ENCODE measurements around the gene SMAD6. TPM values are rescaled to one million over a fixed set of nuclear protein-coding genes. Genes with fewer than 3 reads are reported as not detected.

The SMAD6 gene
- total and polyA plus RNA-seq, 2 experiments from 2014 or later, result 1.6 to 15.7 TPM

GRCh38 chr15:66738116-66738515 is 36.1 kb downstream of the SMAD6 start:
- H3K27me3 ChIP-seq (ENCODE audit: insufficient read depth), result no peaks in the 10 kb centered on the region
- H3K79me2 ChIP-seq (replicated peaks; ENCODE audit: insufficient read depth), result no peaks in the 10 kb centered on the region
- H3K27ac ChIP-seq (ENCODE audit: low read depth), result no peak overlapping the region
- Mint-ChIP-seq H3K36me3 (ENCODE audit: low read depth) (no peaks in the 10 kb centered on the region), H3K27ac (no peak overlapping the region), H3K27me3 (ENCODE audit: insufficient read depth, low read depth, poor library complexity) (peaks cover 5% of the 10 kb centered on the region), H3K4me3 (no peak overlapping the region), H3K9me3 (no peaks in the 10 kb centered on the region), H3K4me1 (peaks cover 13% of the 10 kb centered on the region)
- H3K4me2 ChIP-seq, result no peak overlapping the region
- TF ChIP-seq NANOG (IDR thresholded peaks at IDR 0.05; ENCODE audit: borderline replicate concordance) (no peak), EZH2 (IDR thresholded peaks at IDR 0.05; ENCODE audit: low read depth, unreplicated experiment) (no peak), EZH2phosphoT487 (IDR thresholded peaks at IDR 0.05; ENCODE audit: unreplicated experiment) (no peak), POLR2AphosphoS5 (IDR thresholded peaks at IDR 0.05; ENCODE audit: low read depth) (no peak), ZNF331 (CRISPR knock-in tag; IDR thresholded peaks at IDR 0.05; ENCODE audit: low read depth) (no peak), ZNF114 (CRISPR knock-in tag; IDR thresholded peaks at IDR 0.05) (no peak), STAT1 (IDR thresholded peaks at IDR 0.05; ENCODE audit: unreplicated experiment) (no peak), ETS1 (IDR thresholded peaks at IDR 0.05) (no peak), JUNB (IDR thresholded peaks at IDR 0.05; ENCODE audit: unreplicated experiment) (no peak), CREB1 (CRISPR knock-in tag; IDR thresholded peaks at IDR 0.05; ENCODE audit: low read depth) (no peak), CTCF (conservative IDR thresholded peaks at IDR 0.05; ENCODE audit: low read depth in 2 of 2) (no peak), ZNF462 (CRISPR knock-in tag; IDR thresholded peaks at IDR 0.05) (no peak)
- TF ChIP-seq, protein P1, sequence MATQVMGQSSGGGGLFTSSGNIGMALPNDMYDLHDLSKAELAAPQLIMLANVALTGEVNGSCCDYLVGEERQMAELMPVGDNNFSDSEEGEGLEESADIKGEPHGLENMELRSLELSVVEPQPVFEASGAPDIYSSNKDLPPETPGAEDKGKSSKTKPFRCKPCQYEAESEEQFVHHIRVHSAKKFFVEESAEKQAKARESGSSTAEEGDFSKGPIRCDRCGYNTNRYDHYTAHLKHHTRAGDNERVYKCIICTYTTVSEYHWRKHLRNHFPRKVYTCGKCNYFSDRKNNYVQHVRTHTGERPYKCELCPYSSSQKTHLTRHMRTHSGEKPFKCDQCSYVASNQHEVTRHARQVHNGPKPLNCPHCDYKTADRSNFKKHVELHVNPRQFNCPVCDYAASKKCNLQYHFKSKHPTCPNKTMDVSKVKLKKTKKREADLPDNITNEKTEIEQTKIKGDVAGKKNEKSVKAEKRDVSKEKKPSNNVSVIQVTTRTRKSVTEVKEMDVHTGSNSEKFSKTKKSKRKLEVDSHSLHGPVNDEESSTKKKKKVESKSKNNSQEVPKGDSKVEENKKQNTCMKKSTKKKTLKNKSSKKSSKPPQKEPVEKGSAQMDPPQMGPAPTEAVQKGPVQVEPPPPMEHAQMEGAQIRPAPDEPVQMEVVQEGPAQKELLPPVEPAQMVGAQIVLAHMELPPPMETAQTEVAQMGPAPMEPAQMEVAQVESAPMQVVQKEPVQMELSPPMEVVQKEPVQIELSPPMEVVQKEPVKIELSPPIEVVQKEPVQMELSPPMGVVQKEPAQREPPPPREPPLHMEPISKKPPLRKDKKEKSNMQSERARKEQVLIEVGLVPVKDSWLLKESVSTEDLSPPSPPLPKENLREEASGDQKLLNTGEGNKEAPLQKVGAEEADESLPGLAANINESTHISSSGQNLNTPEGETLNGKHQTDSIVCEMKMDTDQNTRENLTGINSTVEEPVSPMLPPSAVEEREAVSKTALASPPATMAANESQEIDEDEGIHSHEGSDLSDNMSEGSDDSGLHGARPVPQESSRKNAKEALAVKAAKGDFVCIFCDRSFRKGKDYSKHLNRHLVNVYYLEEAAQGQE (IDR thresholded peaks at IDR 0.05; ENCODE audit: unreplicated experiment), result no peak
- peaks cover 4% of the 10 kb centered on the region; the same call in 1 of the 2 replicates for H4K20me1 ChIP-seq (replicated peaks; ENCODE audit: insufficient read depth)
- H3K4me3 ChIP-seq, result no peak overlapping the region
- H3F3A ChIP-seq (replicated peaks; ENCODE audit: low read depth), result no peaks in the 10 kb centered on the region
- no peak overlapping the region for H2AFZ ChIP-seq
- H3K36me3 ChIP-seq (ENCODE audit: insufficient read depth), result no peaks in the 10 kb centered on the region
- H3K9me2 ChIP-seq (ENCODE audit: insufficient read depth), result no peaks in the 10 kb centered on the region
- H3K4me1 ChIP-seq (ENCODE audit: insufficient read depth), result peaks cover 8% of the 10 kb centered on the region
- ATAC-seq, result no peak
- no peak for DNase-seq (ENCODE audit: low spot score)
